ENCODE measurements around the gene MAL.

GRCh38 chr2:94978917-94979316 lies 46.6 kb upstream of the MAL start:
- TF ChIP-seq CTCF (IDR thresholded peaks at IDR 0.05), result no peak
- no peak for TF ChIP-seq ZFX (IDR thresholded peaks at IDR 0.05; ENCODE audit: borderline replicate concordance)
